Stimulated activated CD8-positive, alpha-beta memory T cell treated with anti-CD3 and anti-CD28 coated beads, Interleukin-15, amount 100 ng/mL, for 24 hours (primary cell): ENCODE measurements around the gene NOP53.
"Not testable (repeated sequence)": the region's sequence is repeated elsewhere in the genome, so short reads cannot be mapped to it uniquely, and the experiment has no call there.

Source experiments
- DNase-seq: peaks from one replicate; pipeline ENCODE4 v3.0.0-alpha.2; 2020; ENCODE audit warnings: low read depth

NOP53 gene

DNA sequence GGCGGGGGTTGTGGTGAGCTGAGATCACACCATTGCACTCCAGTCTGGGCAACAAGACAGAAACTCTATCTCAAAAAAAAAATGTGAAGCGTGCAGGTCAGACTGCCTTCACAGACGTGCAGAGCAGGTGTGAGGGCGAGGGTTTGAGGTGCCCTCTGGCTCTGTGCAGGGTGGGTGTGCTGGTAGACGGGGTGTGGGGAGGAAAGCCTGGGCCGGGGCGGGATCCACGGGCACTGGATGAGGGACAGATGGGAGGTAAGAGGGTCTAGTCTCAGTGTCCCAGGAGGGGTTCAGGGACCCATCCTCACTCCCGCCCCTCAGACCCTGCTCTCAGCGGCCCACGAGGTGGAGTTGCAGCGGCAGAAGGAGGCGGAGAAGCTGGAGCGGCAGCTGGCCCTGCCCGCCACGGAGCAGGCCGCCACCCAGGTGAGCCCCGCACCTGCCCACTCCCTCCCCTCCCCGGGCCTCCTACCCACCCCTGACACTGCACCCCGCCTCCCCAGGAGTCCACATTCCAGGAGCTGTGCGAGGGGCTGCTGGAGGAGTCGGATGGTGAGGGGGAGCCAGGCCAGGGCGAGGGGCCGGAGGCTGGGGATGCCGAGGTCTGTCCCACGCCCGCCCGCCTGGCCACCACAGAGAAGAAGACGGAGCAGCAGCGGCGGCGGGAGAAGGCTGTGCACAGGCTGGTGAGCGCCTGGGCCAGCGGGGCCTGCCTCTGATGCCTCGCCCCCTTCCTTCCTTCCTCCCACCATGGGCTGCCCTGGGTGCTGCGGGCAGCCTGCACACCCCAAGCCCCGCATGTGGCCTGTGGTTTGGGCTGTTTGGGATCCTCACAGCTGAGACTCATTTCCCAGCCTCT is 9.1 kb downstream of the NOP53 start:
- no peak for DNase-seq

DNA sequence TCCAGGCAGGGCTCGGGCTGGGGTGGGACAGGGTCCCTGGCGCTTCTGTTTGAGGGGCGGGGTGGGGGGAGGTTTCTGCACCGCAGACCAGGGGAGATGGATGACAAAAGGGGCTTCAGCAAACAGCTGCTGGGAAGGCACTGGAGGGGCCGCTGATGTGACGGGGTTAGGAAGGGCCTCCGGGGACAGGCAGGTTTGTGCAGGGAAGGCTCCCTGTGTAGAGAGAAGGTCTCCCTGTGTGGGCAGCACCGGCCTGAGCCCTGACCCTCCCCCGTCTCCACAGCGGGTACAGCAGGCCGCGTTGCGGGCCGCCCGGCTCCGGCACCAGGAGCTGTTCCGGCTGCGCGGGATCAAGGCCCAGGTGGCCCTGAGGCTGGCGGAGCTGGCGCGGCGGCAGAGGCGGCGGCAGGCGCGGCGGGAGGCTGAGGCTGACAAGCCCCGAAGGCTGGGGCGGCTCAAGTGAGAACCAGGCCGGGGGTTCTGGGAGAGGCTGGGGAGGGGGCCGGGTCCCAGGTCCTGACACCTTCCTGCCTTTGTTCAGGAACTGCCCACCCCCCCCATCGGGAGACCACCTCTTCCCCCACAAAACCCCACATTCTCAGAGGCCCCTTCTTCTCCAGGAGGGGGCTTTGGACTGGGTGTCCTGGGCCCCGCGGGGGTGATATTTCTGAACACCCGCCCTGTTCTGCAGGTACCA is 9.9 kb downstream of the NOP53 start:
- no peak for DNase-seq

DNA sequence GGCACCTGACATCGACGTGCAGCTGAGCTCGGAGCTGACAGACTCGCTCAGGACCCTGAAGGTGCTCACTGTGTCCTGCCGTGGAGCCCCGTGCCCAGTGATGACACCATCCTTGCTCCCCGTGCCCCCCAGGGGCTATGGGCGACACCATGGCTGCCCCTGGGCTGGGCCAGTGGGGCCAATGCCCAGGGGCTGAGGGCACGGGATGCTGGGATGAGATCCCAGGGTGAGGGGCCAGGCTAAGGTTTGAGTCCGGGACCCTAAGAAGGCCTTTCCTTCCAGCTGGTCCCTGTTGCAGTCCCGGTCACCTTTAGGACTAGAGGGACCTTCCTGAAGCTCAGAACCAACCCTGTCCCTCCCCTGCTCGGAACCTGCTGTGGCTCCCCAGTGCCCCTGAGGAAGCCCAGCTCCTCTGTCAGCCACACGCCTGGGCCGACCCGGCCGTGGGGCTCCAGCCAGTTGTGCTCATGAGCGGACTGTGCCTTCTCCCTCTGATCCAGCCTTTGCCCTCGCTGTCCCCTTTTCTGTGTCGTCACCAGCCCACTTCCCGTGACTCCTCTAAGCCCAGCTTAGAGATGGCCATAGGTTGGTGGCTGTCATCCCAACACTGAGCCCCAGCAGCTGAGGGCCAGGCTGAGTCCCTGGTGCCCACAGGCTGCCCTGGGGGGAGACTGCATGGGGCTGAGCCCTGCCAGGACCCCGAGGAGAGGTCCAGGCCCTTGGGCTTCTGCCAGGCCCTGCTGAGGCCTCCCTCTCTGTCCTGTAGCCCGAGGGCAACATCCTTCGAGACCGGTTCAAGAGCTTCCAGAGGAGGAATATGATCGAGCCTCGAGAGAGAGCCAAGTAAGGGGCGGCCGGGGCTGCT is 10.6 kb downstream of the NOP53 start:
- DNase-seq: no peak

GRCh38 chr19:47756627-47756929 is 11.2 kb downstream of the NOP53 start:
- DNase-seq: no peak

GRCh38 chr19:47756953-47757608 is 11.7 kb downstream of the NOP53 start:
- DNase-seq: no peak

DNA sequence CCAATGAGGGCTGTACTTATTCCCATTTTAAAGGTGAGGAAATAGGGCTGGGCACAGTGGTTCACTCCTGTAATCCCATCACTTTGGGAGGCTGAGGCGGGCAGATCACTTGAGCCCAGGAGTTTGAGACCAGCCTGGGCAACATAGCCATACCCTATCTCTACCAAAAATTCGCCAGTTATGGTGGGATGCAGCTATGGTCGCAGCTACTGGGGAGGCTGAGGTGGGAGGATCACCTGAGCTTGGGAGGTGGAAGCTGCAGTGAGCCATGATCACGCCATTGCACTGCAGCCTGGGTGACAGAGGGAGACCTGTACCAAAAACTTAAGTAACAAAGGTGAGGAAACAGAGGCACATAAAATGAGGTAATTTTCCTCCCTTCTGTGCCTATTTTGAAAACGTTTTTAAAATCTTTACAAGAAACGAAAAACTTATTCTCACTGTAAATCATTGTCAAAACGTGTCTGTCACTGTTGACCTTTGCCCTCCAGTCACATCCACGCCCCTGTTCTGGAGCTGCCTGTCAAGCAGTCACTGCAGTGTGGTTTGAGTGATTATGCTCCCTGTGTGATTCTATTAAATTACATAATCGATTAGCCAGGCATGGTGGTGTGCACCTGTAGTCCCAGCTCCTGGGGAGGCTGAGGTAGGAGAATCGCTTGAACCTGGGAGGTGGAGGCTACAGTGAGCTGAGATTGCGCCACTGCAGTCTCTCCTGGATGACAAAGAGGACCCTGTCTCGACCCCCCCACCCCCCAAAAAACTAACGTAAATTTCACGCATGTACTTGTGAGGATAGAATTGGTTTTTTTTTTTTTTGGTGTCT is 12.5 kb downstream of the NOP53 start:
- DNase-seq: no peak

DNA sequence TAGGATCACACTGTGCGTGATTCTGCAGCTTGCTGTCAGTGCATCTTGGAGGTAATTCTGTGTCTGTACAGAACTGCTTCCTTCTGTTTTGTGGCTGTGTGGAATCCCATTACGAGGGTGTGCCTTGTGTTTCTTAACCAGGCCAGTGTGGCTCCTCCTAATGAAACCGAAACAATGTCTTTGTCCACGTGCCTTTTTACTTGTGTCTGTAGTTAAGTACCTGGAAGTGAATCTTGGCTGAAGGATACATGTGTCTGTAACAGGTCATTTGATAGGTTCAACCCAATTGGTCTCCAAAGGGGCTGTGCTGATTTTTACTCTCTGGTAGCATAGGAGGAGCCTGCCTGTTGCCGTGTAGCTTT is 13.1 kb downstream of the NOP53 start:
- no peak for DNase-seq

DNA sequence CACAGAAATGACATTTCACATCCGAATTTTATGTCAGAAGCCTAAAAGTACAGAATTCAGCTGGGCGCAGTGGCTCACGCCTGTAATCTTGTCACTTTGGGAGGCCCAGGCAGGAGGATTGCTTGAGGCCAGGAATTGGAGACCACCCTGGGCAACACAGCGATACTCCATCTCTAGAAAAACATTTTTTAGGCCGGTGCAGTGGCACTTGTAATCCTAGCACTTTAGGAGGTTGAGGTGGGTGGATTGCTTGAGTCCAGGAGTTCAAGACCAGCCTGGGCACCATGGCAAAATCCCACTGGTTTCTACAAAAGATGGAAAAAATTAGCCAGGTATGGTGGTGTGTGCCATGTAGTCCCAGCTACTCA is 15.3 kb downstream of the NOP53 start:
- no peak for DNase-seq

GRCh38 chr19:47761566-47761965 is 16.2 kb downstream of the NOP53 start:
- DNase-seq: no peak

DNA sequence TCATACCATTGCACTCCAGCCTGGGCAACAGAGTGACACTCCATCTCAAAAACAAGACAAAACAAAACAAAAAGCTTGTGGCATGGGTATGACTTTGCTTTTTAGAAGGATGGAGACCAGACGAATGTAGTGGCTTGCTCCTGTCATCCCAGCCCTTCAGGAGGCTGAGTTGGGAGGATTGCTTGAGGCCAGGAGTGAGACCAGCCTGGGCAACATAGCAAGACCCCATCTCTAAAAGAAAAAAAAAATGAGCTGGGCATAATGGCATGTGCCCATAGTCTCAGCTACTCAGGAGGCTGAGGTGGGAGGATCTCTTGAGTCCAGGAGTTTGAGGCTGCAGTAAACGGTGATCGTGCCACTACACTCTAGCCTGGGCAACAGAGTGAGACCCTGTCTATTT is 16.8 kb downstream of the NOP53 start:
- no peak for DNase-seq

GRCh38 chr19:47762615-47763308 is 17.4 kb downstream of the NOP53 start:
- no peak for DNase-seq

GRCh38 chr19:47764705-47765104 is 19.4 kb downstream of the NOP53 start:
- DNase-seq: not testable (repeated sequence)

- DNase-seq: no peak
These were observed 20.4 kb downstream of the NOP53 start for GRCh38 chr19:47765523-47766358.

DNA sequence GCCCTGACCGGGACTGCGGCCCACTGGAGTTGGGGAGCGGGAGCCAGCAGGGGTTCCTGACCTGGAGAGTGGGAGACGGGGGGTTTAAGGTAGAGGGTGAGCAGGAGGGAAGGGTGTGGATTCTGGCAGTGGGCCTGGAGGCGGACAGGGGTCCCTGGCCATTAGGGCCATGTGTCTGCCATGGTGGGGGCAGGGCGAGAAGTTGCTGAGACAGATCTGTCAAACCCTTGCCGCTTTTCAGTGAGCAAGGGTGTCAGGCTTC is 20.9 kb downstream of the NOP53 start:
- no peak for DNase-seq

DNA sequence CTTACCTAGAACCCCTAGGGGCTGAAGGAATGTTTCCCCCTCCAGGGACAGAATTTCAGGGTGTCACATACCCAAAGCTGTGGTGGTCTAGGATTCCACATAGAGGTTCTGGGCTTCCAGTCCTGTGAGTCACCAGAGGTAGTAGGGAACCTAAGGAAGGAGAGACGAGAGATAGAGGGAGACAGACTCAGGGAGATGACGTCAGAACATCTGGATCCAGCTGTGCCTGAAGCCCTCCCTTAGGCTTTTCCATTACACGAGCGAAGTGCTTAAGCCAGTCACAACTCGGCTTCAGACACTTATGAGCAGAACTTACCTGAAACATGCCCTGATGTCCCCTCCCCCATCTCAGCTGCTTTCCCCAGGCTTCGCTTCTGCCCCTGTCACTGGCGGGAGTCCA is 21.3 kb downstream of the NOP53 start:
- no peak for DNase-seq

DNA sequence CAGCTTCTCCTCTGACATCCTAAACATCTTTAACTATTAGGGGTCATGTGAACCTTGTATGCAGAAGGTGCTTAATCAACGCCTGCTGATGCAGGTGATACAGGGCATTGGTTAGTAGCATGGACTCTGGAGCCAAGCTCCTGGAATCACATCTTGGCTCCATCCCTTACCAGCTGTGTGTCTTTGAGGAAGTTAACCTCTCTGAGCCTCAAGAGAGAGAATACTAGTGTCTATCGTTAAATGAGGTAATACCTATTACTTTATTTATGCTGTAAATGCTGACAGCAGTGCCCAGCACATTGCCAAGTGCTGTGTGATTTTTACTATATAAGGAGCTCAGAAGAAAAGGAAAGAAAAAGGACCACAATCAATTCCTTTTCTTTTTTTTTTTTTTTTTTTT is 22.0 kb downstream of the NOP53 start:
- no peak for DNase-seq

DNA sequence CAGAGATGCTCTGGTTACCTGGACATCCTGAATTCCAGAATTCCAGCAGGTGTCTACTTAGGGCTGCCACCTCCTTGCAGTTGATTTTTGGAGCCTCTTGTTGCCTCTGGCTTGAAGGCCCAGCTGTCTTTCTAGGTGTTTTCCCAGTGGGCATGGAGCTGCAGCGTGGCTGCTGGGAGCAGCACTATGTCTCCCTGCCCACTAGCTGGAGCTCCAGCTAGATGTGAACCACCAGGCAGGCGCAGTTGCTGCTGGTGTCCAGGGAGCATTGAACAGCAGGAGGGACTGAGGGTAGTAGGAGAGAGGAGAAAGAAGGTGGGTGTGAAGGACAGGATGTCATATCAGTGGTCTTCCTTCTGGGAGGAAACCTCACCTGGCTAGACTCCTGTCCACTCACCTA is 23.3 kb downstream of the NOP53 start:
- no peak for DNase-seq

GRCh38 chr19:47769534-47769933 is 24.2 kb downstream of the NOP53 start:
- no peak for DNase-seq

DNA sequence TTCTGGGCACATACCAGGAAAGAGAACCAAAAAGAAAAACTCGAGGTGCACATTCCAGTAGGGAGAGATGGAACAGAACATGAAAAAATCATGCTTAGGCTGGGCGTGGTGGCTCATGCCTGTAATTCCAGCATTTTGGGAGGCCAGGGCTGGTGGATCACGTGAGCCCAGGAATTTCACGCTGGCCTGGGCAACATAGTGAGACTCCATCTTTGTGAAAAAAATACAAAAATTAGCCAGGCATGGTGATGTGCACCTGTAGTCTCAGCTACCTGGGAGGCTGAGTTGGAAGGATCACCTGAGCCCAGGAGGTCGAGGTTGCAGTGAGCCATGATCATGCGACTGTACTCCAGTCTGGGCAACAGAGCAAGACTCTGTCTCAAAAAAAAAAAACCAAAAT is 25.9 kb downstream of the NOP53 start:
- not testable (repeated sequence) for DNase-seq

DNA sequence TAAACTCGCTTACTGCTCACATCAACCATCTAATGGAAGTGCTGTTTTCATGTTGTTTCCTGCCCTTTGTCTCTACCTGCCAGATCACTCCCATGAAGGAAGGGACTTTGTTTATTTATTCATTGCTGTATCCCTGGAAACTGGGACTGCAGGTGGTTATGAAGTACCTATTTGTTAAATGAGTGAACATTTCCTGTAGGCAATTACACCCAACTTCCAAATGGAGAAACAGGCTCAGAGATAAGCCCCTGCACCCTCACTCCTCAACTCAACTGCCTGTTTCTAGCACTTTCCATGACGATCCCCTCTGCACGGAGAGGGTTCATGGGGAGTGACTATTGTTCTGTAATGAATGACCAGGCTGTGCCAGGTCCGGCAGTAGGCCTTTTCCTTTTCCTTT is 31.2 kb downstream of the NOP53 start:
- DNase-seq: no peak
